HG03175 (cell line): Measurements from ENCODE around the gene BIRC5.

Source experiments
- ATAC-seq: cut with Tn5 transposase; IDR thresholded peaks from one replicate; pipeline ENCODE4 v1.9.1; 2021; ENCODE audit warnings: mild to moderate bottlenecking, moderate library complexity; ENCODE audit not compliant: unreplicated experiment

Gene BIRC5

DNA sequence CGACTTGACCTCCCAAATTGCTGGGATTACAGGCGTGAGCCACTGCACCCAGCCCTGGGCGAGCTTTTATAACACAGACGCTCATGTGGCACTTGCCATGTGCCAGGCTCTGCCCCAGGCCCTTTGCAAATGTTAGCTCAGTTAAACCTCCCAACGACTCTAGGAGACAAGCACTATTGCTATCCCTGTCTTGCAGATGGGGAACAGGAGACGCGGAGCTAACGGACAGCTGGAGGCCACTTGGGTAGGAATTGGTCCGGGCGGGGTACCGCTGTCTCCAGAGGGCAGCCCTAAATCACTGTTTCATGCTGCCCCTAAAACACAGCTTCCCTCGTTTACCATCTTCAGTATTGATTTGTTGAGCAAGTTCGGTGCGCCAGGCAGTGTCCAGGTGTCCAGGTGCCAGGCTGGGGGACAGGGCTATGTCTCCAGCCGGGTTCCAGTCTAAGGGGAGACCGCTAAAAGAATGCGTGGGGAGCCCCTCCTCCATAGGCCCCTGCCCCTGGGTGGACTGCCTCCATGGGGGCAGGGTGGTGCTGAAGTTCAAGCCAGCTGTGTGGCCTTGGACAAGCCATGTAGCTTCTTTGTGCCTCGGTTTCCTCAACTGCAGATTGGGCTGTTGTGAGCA, 41.1 kb downstream of the BIRC5 start:
- no peak for ATAC-seq

DNA sequence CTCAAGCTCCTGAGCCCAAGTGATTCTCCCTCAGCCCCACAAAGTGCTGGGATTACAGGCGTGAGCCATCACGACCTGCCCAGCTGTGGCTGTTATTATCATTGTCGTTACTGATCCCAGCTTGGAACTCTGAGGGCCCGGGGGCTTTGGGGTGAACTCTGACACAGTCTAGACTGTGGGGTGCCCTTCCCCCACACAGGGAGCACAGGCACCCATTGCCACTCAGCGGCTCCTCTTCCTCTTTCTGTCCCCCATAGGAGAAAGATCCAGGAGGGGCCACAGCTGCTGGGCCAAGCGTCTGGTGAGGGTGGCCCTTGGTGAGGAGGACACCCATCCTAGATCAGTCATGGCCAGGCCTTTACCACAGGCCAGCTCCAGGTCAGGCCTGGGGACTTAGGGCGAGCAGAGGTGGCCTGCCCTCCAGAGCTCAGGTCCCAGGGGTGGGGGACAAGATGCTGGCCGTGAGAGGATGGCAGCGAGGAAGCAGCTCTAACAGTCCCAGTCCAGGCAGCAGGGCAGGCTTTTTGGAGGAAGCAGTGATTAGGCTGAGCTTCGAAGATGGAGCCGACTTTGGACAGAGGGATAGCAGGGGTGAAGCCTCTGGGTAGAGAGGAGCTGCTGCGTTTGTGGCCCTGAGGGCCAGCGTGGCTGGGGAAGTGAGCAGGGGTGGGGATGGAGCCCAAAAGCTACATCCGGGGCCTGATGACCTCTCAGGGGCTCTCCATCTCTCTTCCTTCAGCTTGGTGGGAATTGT, 42.1 kb downstream of the BIRC5 start:
- no peak for ATAC-seq

DNA sequence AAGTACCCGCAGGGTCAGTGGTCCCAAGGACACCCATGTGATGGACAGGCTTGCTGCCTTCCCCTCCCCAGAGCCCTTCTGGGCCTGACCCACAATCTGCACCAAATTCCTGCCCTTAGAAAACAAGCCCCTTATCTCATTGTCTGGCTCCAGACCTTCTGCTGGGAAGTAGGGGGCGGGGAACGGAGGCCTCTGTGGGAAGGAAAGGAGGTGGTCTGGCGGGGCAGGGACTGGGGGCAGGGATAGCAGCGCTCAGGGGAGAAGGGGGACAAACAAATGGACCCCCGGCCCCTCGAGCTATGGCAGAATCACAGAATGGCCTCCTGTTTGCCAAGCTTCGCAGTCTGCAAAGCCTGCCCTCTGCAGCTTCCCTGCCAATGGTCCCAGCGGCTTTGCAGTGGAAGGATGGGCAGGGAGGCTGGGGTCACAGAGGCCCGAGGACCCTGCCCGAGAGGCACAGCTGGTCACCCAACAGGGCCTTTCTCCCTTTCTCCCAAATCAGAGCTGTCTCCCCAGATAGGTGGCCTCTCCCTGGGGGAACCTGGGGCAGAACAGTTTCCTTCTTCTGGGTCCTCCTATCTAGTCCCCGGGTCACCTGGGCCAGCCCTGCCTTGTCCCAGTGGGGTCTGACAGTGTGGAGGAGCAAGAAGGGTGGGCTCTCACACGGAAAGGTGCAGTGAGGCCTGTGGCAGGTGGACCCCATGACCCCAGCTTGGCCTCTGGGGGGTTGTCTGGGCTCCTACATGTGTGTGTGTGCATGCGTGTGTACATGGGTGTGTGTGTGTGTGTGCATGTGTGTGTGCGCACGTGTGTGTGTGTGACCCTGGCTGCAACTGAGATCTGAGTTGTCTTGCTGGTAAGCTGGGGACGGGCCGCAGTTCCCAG, 42.9 kb downstream of the BIRC5 start:
- no peak for ATAC-seq

DNA sequence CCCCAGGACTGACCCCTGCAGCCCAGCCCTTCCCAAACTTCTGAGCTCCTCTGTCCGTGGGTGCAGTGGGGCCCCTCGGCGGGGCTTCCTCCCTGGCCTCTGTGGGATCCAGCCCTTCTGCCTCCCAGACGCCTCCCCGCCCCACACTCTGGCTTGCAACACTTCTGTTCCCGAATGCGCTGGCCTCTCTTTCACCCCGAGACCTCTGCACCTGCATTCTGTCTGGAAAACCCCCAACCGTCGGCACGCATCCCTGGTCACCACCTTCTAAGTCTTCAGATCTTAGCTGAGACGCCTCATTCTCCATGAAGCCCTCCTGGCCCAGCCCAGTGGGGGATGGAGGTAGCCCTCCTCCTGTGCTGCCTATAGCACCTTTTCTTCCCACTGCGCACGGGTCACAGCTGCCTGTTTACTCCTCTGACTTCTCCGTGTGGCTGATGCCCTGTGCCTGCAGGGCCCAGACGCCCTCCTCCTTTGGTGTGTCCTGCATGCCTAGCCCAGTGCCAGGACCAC, 43.8 kb downstream of the BIRC5 start:
- no peak for ATAC-seq

DNA sequence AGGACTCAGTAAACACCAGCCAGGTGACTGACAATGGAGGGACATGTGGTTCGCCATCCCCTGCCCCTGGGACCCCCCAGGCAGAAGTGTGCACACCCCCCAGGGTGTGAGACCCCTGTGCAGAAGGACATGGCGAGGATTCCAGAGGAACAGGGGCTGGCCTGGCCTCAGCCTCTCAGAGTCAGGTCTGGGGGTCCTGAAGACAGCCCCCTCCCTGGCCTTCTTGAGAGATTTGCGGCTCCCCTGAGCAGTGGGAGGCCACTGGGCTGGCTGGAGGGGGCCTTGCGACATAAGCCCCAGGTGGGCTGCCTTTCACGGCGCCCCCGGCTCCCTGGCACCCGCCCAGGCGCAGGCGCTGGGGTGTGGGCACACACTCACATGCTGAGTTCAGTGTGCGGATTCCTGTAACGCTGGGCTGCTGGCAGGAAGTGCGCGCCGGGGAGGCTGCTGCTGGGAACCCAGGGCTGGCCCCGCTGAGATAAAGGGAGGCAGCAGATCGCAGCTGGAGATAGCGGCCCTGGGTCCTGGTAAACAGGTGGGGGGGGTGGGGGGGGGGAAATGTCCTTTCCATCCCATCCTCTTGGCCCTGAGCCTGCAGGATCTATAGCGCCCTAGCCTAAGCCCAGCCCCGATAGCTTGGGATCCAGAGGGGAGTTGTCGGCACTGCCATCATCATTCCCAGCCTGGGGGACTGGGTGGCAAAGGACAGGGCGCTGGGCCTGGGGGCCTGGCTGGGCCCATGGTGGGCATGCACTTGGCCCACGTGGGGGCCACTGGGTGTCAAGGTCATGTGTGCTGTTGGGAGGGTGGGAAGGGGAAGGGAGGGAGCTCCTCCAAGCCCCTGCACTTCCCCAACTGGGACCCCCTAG, 44.5 kb downstream of the BIRC5 start:
- ATAC-seq, result no peak

DNA sequence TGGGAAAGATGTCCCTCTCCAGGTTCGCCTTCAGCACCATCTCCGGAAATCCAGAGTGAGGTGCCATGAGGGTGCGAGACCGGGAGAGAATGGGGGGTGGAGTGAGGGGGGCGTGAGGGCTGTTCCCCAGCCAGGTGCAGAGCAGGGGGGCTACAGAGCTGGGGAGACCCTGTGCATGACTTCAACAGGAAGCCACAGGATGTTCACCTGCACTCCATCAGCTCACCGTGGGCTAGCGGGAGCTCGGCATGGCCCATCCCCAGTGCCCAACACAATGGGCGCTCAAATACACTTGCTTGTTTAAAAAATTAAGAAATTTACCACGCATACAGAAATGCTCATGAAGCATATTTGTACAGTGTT, 45.1 kb downstream of the BIRC5 start:
- ATAC-seq, result no peak

DNA sequence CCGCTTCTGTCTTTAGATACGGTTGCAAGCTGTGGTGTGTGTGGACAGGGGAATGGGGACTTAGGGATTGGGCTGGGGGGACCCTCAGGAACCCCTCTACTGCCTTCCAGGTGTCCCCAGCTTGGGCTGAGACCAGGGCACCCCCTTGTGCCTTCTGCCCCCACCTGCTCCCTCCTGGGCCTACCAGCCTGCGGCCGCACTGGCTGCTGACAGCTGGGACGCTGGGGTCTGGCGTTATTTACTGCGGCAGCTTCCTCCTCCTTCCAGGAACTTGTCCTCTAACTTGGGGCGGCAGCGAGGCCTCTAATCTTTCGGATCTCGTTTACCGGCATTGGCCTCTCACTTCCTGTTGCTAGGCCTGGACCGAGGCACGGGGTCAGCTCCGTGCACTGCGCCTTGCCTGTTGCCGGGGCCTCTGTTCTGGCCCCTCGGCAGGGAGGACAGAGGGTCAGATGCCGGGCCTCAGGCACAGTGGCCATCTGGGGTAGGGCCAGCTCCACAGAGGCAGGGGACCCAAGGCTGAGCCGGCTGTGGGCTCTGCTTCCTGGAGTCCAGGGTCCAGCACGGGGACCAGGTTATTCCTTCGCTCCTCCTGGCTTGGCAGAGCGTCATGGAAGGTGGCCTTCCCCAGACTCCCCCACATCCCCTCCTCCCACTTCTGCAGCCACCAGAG, 49.1 kb downstream of the BIRC5 start:
- no peak for ATAC-seq

DNA sequence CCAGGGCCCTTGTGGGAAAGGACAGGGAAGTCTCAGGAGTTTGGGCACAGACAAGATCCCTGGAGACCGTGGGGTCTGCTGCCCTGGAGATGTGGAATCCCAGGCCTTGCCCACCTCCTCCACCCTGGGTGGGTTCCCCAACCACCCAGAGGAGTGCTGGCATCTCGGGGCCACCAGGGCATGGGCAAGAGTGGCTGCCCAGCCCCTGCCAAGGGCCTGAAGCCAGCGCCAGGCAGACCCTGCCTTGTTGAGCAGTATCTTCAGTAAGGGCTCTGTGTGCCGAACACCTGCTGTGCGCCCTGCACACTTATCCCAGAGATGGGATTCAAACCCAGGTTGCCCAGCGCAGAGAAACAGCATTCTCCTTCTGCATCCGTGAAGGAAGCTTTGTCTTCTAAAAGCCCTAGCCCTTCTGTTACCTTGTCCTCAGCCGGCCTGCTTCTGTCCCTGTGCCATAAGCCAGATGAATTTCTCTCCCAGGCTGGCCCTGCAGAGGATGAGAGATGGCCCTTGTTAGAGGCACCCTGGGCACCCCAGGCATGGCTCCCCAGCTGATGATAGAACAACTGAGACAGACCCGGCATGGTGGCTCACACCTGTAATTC, 49.8 kb downstream of the BIRC5 start:
- no peak for ATAC-seq

DNA sequence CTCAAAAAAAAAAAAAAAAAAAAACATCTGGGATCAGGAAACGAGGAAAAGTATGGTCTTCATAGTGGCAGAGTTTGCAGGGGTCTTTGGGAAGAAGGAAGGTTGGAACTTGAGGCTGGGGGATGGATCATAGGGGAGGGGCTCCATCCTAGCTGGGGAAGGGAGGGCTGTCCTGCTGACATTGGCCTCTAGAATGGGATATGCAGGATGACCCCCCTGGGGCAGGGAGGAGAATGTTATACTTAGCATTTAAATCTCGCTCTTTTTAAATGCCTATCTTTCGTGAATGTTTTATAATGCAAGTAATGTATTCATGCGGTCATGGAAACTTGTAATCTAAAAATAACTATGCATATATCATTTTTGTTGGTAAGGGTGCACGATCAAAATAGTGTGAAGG, 50.5 kb downstream of the BIRC5 start:
- ATAC-seq, result no peak

DNA sequence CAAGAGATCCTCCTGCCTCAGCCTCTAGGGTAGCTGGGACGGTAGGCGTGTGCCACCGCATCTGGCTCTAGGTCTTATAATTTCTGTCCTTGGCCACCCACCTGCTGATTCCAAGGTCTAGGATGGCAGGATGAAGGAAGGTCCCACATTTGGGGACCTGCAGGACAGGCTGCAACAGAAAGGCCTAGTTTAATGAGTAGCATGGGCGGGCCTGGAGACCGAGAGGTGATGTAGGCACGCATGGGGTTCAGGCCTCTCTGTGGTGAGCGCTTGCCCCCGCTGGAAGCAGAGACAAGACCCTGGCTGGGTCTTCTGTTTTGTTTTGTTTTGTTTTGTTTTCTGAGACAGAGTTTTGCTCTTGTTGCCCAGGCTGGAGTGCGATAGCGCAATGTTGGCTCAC, 51.1 kb downstream of the BIRC5 start:
- no peak for ATAC-seq

DNA sequence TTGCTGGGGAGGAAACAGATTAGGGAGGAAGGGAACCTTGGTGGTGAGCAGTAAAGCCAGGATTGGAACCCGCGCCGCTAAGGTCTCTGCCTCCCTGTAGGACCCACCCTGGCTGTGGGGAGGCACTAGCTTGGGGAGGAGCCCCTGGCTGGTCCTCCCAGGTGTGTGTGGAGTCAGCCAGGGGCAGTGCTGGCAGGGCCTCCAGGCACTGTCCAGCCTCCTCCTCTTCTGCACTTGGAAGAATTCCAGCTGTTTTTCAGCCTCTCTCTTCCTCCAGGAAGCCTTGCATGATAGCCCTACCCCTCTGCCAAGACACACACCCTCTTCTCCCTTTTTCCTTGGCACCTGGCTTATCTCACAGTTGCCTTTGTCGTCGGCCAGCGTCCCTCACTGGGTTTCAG, 52.2 kb downstream of the BIRC5 start:
- no peak for ATAC-seq

DNA sequence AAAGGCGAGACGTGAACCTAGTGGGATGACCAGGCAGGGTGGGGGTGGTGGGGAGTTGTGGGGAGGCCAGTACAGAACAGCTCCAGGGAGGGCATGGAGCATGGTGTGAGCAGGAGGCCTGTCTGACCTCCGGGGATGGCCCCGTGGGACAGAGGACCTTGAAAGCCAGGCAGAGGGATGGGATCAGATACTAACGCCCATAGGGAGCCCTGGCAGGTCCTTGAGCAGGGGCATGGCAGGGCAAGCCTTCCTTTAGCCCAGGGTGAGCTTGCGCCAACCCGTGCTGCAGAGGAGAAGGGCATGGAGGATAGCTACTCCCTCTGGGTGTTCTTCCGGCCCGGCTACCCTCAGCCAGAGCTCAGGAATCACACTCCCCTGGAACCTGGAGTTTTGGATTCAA, 52.7 kb downstream of the BIRC5 start:
- no peak for ATAC-seq

DNA sequence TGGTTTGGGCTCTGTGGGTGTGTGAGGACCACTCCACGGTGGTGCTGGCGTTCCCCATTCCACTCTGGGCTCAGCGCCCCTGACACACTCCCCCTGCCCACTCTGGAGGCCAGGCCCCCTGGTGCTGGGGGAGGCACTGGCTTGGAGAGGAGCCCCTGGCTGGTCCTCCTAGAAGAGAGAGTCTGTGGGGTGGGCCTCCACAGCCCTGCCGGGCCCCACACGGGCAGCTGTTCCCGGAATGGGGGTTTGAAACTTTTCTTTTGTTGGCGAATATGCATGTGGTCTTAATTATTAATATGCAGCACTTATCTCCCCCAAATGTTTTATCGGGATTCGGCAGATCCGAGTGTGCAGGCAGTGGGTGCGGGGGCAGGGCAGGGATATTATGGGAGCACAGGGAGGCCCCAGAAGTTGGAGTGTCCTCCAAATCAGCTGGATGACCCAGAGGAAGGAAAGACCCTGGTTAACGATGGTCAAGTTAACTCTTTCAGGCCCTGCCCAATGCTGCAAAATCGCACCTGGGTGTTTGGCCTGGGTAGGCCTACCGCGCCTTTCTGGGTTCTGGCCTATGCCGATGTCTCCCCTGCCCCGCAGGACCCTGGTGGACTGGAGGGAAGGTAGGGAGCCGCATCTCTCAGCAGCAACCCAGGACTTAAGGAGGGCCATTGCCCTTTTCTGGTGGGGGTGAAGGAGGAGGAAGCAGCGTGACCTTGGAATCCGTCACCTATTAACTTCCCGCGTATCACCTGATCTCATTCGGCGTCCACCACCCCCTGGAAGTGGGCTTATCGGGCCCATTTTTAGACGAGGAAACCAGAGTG, 53.4 kb downstream of the BIRC5 start:
- ATAC-seq, result no peak

DNA sequence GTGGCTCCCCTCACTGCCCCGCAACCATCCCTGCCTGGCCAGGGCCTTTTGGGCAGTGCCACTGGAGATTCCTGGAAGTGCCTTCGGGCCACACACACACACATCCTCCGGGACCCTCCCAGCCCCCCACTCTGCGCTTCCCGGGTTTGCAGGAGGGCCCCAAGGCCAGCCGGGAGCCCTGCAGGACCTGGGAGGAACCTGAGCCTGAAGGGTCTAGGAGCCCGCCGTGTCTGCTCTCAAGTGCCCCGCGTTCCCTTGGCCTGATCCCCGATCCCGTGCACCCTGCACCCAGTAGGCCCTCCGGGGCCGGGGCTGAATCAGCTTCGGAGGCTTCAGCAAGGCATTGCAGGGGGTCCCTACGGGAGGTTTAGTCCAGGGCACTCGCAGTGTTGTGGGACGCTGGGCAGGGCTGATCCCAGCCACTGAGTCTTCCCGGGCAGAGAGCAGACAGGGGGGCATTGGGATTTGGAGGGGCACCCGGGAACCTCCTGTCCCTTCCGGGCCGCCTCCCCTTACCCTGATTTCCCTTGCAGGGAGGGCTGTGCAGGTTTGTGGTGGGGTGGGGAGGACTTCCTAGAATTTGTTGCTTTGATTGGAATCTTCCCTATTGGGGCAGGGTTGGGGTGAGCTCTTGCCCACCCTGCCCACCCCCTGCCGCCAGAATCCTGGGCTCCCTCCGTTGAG, 54.3 kb downstream of the BIRC5 start:
- ATAC-seq, result no peak

DNA sequence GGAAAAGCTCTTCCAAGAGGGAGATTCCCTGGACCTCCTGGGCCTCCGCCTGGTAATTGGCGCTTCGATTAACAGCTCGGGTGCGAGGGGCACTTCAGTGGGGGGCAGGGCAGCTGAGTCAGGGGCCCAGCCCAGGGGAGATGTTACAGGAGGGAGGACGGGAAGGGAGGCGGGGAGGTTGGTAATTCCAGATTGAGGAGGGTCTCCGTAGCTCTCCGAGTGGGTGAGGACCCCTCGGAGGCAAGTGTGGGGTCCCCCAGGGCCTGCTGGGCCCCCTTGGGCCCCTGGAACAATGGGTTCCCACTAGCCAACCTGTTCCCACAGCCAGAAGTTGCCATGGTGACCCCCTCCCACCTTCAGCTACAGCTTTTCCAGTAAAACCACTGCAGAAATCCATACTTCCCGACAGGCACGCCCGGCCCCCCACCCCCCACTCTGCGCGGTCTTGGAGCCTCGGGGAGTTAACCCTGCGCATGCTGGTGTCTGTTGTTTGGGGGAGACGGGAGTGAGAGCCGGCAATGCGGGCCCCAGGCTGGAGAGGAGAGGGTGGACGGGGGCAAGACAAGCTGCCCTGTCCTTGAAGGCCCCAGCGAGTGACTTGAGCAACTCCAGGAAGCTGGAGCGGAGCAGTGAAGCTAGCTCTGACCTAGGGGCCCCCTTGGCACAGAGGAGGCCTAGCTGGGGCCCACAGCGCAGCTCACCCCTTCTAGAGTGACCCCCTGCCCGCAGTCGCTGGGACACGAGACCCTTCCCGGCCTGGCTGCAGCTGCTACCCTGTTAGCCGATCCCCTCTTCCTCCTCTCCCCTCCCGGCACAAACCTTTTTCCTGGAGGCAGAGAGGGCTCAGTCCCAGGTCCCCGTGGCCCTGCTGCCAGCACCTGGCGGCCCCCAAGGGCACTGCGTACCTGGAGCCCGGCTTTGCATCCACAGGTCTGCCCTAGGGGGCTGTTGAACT, 55.2 kb downstream of the BIRC5 start:
- ATAC-seq, result no peak

DNA sequence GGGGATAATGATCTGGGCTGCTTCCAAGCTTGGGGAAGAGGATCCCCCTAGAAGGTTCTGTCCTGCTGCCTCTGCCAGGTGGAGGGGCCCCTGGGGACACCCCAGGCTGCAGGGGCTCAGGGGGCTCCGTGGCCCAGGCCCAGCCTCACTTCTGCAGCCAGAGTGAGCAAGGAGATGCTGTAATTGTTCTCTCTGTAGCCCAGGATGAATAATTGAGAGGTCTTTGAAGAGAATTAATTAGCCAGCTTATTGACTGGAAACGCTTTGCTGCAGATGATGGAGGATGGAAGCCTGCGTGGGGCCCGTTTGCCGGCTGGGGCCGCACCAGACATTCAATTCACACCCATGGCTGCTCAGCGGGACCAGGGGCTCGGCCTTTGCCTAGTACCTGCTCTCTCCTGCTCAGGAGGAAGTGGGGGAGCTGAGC, 55.9 kb downstream of the BIRC5 start:
- ATAC-seq, result no peak
